Stimulated activated CD4-positive, alpha-beta T cell treated with anti-CD3 and anti-CD28 coated beads, Interleukin-1b, Interleukin-23, amount 100 ng/mL, for 1 hour (primary cell): Measurements from ENCODE around the gene TYW3.

Experiments
- DNase-seq, 2 donors: peaks; one replicate each; pipeline ENCODE4 v3.0.0-alpha.2; 2020; ENCODE audit warnings: low read depth in 2 of 2

Gene TYW3

GRCh38 chr1:74790453-74790852 lies 57.5 kb downstream of the TYW3 start:
- no peak for DNase-seq

- DNase-seq = no peak
Observed at GRCh38 chr1:74791491-74791890, 58.5 kb downstream of the TYW3 start.

- no peak for DNase-seq
Observed at GRCh38 chr1:74799119-74799657, 66.2 kb downstream of the TYW3 start.

- DNase-seq = no peak
Observed at GRCh38 chr1:74811436-74812179, 78.7 kb downstream of the TYW3 start.

- DNase-seq = no peak
Observed at GRCh38 chr1:74812180-74812541, 79.2 kb downstream of the TYW3 start.
